Measurements from ENCODE around the gene C6orf132.

Gene C6orf132

DNA sequence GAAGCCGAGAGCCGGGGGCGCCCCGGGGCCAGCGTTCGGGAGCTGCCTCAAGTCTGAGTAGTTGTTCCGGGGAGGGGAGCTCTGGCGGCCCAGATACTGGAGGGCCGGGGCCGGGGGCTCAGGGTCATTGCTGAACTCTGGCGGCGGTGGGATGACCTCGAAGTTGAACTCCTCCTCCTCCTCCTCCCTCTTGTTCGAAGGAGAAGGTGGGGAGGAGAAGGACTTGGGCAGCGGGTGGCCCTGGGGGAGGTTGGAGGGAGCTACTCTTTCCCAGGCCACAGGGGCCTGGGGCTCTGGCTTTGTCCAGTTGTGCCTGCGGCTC lies 37.7 kb downstream of the C6orf132 start:
- no peak for TF ChIP-seq JUND (IDR thresholded peaks at IDR 0.05; ENCODE audit: low read depth)
- no peak for DNase-seq (ENCODE audit: low read depth in 1 of 2, low spot score in 1 of 2)
- in situ Hi-C loops (cut with HindIII; ENCODE audit: low pct_unique_long_range_greater_than_20kb, low sequenced_read_pairs), result no loop called here

DNA sequence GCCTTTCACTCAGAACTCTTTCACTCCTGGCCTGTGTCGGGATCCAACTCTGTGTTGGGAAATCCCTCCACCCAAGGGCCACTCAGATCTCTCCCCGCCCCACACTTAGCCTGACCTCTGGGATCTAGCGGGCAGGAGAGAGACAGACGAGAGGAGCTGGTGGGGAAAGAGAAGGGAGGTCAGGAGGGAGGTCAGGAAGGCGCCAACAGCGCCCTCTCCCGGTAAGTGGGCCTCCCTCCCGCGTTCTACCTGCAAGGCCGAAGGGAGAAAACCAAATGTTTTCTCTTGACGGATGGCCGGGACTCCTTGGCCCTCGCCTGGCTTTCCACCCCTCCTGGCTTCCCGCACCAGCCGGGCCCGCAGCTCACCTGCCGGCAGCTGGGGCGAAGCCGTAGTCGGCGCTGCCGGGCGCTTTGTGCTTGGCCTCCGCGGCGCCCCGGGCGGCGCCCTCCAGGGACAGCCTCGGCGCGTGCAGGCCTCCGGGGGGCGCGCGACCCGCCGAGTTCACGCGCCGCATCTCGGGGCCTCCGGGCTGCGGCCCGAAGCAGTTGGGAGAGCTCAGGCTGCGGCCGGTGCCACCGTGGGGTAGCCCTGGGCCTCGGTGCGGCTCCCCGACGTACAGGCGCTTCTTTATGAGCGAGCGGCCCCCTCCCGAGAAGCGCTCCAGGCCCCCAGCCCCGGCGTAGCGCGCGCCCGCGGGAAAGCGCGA lies 38.2 kb downstream of the C6orf132 start:
- no peak for TF ChIP-seq JUND (IDR thresholded peaks at IDR 0.05; ENCODE audit: low read depth)
- no peak for DNase-seq (ENCODE audit: low read depth in 1 of 2, low spot score in 1 of 2)
- in situ Hi-C loops (cut with HindIII; ENCODE audit: low pct_unique_long_range_greater_than_20kb, low sequenced_read_pairs), result no loop called here

DNA sequence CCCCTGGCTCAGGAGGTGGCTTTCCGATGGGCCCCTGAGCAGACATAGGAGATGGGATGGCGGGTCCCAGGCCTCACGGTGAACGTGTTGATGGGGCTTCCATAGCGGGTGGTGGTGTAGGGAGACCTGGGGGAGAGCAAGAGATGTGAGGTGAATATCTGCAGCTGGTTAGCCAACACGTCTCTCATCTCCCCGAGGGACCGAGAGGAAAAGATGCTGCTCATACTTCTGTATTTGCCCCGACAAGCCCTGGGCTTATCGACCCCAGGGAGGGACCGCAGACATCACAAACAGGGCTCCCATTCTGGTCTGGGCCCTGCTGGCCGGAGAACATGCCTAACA lies 38.7 kb downstream of the C6orf132 start:
- in situ Hi-C loops (cut with HindIII; ENCODE audit: low pct_unique_long_range_greater_than_20kb, low sequenced_read_pairs), result no loop called here
- TF ChIP-seq JUND (IDR thresholded peaks at IDR 0.05; ENCODE audit: low read depth), result no peak
- no peak for DNase-seq (ENCODE audit: low read depth in 1 of 2, low spot score in 1 of 2)

DNA sequence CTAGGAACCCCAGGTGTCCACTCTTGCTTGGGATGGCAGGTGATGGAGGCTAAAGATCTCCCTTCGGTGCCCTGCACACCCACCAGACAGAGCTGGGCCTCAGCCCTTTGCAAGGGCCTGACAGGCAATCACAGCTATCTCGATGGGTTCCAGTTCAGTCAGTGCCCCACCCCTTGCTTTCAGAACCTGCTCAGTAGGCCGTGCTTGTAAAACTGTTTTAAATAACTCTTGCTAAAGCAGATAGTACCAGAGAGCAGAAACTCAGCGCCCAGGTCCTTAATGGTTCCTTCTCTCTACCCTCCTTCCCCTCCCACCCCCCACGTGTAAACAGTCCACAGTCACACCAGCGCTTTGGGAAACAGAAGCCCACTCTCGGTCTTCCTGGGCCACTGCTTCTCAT lies 39.2 kb downstream of the C6orf132 start:
- no peak for TF ChIP-seq JUND (IDR thresholded peaks at IDR 0.05; ENCODE audit: low read depth)
- no peak for DNase-seq (ENCODE audit: low read depth in 1 of 2, low spot score in 1 of 2)
- in situ Hi-C loops (cut with HindIII; ENCODE audit: low pct_unique_long_range_greater_than_20kb, low sequenced_read_pairs), result no loop called here

DNA sequence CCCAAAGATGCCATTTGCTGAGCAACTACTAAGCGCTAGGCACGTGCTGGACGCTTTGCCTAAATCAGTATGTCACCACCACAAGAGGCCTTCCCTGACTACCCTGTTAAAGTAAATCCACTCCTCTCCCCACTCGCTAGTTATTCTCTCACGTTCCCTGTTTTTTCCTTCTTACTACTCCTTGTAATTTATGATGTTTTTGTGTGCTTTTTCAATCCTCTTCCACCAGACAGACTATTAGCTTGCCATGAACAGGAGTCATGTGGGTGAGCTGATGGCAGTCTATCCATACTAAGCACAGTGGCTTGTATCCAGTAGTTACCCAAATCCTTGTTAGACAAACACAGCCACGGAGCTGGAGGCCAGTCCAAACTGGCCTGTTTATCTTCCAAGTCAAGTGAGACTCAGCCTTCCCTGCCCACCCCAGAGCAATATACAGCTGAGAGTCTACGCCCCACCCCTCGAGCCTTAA lies 41.2 kb downstream of the C6orf132 start:
- in situ Hi-C loops (cut with HindIII; ENCODE audit: low pct_unique_long_range_greater_than_20kb, low sequenced_read_pairs), result no loop called here
- no peak for TF ChIP-seq JUND (IDR thresholded peaks at IDR 0.05; ENCODE audit: low read depth)
- DNase-seq (ENCODE audit: low read depth in 1 of 2, low spot score in 1 of 2), result no peak

DNA sequence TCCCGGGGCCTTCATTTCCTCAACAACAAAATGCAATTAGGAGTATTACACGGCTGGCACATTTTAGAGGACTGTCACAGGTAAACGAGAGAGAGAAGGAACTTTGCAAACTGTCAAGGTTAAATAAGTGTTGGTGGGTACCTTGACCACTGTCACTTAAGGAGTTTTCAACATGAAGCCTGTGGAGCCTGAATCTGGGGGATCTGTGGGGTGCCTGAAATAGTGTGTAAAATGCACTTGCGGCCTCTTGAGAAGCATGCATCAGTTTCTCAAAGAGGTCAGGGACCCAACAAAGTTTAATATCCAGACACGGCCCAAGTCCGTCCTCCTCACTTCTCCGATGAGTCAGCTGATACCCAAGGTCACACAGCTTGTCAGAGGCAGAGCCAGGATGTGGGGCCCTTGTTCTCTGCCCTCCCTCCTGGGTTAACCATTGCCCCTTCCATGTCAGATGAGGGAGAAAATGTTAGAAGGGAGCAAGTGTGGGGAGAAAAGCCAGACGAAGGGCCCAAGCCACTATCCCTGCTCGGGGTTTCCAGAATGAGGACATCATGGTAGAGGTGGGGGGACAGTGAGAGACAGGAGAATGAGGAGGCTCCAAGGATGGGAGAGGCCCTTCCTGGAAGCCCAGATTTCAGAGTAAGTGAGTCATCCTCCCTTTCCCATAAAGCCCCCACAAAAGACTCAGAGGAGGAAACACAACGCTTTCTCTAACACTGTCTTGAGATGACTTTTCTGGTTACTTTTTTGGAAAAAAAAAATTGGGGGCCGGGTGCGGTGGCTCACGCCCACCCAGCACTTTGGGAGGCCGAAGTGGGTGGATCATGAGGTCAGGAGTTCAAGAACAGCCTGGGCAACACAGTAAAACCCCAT lies 42.2 kb downstream of the C6orf132 start:
- no peak for DNase-seq (ENCODE audit: low read depth in 1 of 2, low spot score in 1 of 2)
- TF ChIP-seq JUND (IDR thresholded peaks at IDR 0.05; ENCODE audit: low read depth), result no peak
- in situ Hi-C loops (cut with HindIII; ENCODE audit: low pct_unique_long_range_greater_than_20kb, low sequenced_read_pairs), result no loop called here

DNA sequence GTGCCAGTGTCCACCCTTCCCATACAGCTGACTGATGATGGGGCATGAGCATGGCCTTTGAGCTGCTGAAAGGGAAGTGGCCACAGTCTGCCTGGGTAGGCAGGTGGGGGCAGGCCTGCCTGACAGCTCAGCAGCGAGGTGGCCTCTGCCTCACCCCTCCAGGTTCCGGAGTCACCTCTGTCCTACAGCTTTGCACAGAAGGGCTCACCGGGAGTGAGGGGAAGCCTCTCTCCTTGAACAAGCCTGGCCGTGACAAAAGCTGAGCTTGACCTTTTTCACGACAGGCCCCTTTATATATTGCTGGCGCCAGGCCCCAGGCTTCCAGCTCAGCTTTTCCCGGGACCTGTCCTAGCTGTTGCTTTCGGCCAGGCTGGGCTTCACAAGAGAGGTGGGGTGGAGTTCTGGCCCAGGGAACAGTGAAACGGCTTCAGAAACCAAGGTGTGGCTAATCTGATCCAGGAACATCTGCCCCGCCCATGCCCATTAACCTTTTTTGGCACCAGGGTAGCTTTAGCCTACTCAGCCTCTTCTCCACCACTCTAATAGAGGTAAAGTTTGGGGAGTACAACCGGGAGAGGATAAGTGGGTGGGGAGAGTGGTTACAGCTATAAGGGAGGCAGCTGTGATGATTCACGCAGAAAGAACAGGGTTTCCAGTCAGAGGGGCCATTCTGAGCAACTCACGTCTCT lies 42.9 kb downstream of the C6orf132 start:
- TF ChIP-seq JUND (IDR thresholded peaks at IDR 0.05; ENCODE audit: low read depth), result no peak
- DNase-seq (ENCODE audit: low read depth in 1 of 2, low spot score in 1 of 2), result no peak
- in situ Hi-C loops (cut with HindIII; ENCODE audit: low pct_unique_long_range_greater_than_20kb, low sequenced_read_pairs), result no loop called here

DNA sequence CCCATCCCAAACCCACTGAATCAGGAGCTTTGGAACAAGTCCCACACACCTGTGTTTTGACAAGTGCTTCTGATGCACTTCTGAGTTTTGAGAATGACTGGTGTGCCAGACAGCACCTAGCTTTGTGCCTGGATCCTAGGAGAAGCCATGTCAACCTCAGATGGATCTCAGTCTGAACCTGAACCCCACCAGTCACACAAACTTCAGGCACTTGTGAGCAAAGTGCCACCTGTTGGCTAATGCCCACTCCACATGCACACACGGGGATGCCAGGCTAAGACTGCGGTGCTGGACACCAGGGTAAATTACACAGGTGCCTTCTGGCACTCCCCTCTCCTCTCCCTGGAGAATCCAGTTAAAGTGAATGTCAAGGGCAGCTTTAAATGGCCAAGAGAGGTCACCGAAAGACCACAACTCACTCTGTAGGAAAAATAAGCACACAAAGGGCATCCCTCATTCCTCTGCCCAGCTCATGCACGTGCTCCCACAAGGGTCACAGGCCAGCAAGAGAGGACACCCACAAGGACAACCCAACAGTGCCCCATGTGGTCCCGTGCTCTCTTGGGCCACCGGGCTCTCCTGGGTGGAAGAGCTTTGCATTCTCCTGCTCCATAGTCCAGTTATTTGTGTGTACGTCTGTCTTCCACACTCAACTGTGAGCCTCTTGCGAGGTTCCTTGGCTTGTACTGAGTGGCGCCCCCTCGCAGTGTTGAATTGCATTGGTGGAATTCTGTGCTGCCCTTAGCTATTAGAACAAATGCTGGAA lies 46.5 kb downstream of the C6orf132 start:
- no peak for TF ChIP-seq JUND (IDR thresholded peaks at IDR 0.05; ENCODE audit: low read depth)
- DNase-seq (ENCODE audit: low read depth in 1 of 2, low spot score in 1 of 2), result peak in 1 of 2 experiments; percentile 42
- in situ Hi-C loops (cut with HindIII; ENCODE audit: low pct_unique_long_range_greater_than_20kb, low sequenced_read_pairs), result no loop called here

DNA sequence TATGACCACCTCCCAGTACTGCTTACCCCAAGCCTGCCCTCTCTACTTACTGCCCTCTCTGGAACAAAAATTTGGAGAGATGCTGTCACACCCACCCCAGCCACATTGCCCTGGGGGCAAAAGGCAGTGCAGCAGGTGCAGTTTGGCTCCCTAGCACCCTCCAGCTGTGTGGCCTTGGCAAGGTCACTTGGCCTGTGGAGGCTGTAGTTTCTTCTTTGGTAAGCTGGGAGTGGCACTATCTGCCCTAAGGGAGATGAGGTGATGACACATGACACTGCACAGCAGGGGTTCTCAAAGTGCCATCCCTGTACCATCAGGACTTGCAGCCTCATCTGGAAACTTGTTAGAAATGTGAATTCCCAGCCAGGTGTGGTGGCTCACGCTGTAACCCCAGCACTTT lies 47.3 kb downstream of the C6orf132 start:
- TF ChIP-seq JUND (IDR thresholded peaks at IDR 0.05; ENCODE audit: low read depth), result no peak
- DNase-seq (ENCODE audit: low read depth in 1 of 2, low spot score in 1 of 2), result peak in 1 of 2 experiments; percentile 61
- in situ Hi-C loops (cut with HindIII; ENCODE audit: low pct_unique_long_range_greater_than_20kb, low sequenced_read_pairs), result no loop called here

DNA sequence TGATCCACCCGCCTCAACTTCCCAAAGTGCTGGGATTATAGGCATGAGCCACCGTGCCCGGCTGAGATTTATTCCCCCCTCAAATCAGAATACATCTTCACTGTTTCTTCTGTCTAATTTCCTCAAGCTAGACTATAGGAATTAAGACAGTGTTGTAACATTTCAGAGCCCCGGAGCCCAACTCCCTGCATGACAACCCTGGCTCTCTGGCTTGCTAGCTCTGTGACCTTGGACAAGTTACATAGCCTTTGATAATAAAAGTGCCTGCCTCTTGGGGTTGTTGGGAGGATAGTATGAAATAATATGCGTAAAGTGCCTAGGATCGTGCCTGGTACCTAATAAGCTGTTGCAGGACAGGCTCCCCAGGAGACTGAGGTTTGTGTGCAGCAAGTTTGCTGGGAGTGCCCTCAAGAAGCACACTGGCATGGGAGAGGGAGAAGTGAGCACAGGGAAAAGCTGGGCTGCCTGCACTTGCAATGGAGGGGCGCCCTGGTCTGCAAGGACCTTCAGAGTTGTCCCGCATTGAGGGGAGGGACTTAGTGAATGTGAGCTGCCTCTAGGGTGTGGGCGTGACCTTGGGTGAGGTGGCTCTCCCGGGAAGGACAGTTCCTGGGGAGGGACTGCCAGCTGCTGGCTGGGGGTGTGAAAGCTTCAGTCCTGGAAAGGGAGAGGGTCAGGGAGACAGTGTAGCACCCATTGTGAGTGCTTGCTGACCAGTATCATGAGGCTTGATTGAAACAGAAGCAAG lies 48.7 kb downstream of the C6orf132 start:
- TF ChIP-seq JUND (IDR thresholded peaks at IDR 0.05; ENCODE audit: low read depth), result no peak
- peak in 1 of 2 experiments; percentile 61 for DNase-seq (ENCODE audit: low read depth in 1 of 2, low spot score in 1 of 2)
- in situ Hi-C loops (cut with HindIII; ENCODE audit: low pct_unique_long_range_greater_than_20kb, low sequenced_read_pairs), result no loop called here

DNA sequence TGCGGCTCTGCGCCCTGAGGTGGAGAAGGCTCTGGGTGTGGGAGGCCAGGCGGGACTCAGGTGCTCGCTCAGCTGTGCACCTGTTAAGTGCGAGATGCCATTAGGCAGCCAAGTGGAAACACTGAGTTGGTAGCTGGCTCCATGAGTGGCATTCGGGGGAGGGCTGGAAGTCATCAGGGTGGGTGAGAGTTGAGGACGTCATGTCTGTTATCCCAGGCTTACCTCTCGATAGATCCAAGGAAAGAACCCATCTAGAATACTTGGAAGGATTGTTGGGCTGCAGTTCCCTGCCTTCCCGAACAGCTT lies 50.7 kb downstream of the C6orf132 start:
- no peak for TF ChIP-seq JUND (IDR thresholded peaks at IDR 0.05; ENCODE audit: low read depth)
- in situ Hi-C loops (cut with HindIII; ENCODE audit: low pct_unique_long_range_greater_than_20kb, low sequenced_read_pairs), result no loop called here
- peak in 1 of 2 experiments; percentile 67 for DNase-seq (ENCODE audit: low read depth in 1 of 2, low spot score in 1 of 2)
